Measurements from ENCODE around the gene RASL10A.
"Not testable (repeated sequence)": the region's sequence is repeated elsewhere in the genome, so short reads cannot be mapped to it uniquely, and the experiment has no call there.

Gene RASL10A, protein sequence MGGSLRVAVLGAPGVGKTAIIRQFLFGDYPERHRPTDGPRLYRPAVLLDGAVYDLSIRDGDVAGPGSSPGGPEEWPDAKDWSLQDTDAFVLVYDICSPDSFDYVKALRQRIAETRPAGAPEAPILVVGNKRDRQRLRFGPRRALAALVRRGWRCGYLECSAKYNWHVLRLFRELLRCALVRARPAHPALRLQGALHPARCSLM

DNA sequence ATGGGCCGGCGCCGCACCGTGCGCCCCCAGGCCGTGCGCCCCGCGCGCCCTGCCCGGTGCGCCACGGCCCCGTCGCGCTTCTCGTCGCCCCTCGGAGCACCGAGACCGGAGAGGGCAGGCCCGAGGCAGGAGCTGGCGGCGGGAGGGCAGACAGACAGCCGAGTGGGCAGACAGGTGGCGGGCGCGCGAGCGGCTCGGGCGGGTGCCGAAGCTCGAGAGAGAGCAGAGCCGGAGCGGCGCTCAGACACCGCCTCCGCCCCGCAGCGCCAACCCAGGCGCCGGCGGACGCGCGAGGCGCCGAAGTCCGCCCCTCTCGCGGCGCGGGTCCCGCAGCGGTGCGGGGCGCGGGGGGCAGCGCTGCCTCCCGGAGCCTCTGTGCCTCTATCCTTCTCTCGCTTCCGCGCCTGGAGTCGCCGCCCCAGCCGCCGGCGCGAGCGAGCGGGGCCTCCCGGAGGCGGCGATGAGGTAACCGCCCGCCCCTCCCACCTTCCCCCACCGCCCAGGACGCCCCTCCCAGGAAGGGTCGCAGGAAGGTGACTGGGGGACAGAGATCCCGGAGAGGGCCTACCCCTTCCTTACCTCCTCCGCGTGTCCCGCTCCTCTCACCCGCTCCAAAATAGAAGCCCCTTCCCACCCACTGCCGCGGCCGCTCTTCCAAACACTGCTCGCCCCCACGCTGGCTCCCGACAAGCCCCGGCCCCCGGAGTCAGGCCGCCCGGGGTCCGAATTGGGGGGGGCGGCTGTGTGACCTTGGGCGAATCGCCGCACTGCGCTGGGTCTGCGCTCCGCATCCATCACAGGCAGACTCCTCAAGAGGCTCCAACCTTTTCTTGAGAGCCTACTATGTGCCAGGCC is at the start of gene RASL10A:
RASL10A (minus strand) TSS at position 412 of the 855 bp plus-strand sequence. CDS start 451 bp downstream, outside the sequence.
- no peak for TF ChIP-seq ZNF274 (IDR thresholded peaks at IDR 0.05; ENCODE audit: low read depth, low read length)
- H3K4me3 ChIP-seq (ENCODE audit: low read length) = no peak within 1 kb of the TSS; the same call in 1 of the 2 replicates

DNA sequence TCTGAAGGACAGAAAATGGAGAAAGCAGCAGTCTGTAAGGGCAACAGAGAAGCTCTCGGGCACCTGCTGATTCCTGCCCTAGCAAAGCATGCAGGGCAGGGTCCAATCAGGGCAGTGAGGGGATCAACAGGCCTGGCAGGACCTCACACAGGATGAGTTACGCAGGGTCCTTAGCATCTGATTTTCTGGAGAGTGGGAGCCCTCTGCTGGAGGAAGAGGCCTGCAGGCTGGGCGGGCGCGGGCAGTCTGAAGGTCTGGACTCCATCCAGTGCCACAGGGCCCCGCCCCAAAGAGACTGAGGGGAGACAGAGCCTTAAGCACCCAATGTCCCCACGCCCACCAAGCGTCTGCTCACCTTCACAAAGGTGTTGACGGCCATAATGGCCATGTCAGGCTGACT is 44.0 kb upstream of the RASL10A start:
- TF ChIP-seq ZNF274 (IDR thresholded peaks at IDR 0.05; ENCODE audit: low read depth, low read length) = no peak

DNA sequence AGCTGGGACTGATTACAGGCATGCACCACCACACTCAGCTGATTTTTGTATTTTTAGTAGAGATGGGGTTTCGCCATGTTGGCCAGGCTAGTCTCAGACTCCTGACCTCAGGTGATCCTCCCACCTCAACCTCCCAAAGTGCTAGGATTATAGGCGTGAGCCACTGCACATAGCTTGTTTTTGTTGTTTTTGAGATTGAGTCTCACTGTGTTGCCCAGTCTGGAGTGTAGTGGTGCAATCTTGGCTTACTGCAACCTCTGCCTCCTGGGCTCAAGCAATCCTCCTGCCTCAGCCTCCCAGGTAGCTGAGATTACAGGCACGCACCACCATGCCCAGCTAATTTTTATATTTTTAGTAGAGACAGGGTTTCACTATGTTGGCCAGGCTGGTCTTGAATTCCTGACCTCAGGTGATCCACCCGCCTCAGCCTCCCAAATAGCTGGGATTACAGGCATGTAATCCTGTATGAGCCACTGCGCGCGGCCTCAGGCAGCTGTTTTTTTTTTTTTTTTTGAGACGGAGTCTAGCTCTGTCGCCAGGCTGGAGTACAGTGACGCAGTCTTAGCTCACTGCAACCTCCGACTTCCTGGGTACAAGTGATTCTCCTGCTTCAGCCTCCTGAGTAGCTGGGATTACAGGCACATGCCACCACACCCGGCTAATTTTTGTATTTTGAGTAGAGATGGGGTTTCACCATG is 41.8 kb upstream of the RASL10A start:
- not testable (repeated sequence) for H3K4me3 ChIP-seq (ENCODE audit: low read length)

More for the DNA sequence above, 44.0 kb upstream of the RASL10A start:
- no peak overlapping the region for H3K4me3 ChIP-seq (ENCODE audit: low read length)

DNA sequence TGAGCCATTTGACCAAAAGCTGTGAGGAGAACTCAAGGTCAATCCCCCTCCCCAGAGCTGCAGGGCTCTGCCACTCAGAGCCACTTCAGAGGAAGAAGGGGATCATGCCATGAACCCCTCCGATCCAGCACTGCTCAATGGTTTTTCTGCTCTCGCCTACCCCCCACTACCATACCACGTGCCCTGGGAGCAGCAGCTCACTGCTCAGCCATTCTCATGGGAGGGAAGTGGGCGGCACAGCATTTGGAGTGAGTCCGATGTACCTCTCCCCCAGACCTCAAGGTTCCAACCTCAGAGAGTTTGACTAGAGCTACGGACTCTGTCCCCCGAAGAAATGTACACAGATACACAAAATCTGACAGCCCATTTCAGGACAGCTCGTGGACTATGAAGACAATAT is 38.4 kb upstream of the RASL10A start:
- TF ChIP-seq ZNF274 (IDR thresholded peaks at IDR 0.05; ENCODE audit: low read depth, low read length) = no peak
- H3K4me3 ChIP-seq (ENCODE audit: low read length) = no peak overlapping the region

DNA sequence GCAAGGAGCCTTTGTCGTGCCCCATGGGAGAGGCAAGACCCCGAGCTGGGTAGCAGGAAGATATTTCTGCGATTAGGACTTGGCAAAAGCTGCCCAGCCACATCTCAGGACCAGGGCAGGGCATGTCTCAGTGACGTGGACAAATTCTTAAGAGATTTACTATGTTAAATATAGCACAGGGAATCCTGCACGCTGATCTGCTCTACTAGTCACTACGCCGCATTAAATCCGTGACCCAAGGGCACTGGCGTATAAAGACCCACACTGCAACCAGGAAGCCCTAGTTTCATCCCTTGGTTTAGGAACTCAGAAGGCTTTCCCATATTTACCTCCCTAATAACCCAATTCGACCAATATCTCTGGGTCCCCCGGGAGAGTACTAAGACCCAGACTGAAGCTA is 37.8 kb upstream of the RASL10A start:
- H3K4me3 ChIP-seq (ENCODE audit: low read length) = no peak overlapping the region
- no peak for TF ChIP-seq ZNF274 (IDR thresholded peaks at IDR 0.05; ENCODE audit: low read depth, low read length)

DNA sequence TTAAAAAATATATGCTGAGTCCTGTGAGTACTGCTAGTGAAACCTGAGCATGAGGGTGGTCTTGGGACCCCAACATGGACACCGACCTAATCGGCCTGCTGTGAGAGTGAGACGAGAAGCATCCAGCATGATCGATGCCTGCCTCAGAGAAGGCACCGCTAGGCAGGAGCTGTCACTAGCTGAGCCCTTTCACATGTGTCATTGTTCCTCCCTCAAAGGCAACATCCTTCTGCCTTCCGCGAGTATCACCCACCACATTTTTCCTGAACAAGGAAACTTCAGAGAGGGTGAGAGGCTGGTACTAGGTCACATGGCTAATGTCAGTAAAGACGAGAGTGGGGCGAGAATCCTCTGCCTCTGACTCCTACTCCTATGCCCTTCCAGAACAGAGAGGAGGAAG is 37.3 kb upstream of the RASL10A start:
- no peak overlapping the region for H3K4me3 ChIP-seq (ENCODE audit: low read length)
- no peak for TF ChIP-seq ZNF274 (IDR thresholded peaks at IDR 0.05; ENCODE audit: low read depth, low read length)

DNA sequence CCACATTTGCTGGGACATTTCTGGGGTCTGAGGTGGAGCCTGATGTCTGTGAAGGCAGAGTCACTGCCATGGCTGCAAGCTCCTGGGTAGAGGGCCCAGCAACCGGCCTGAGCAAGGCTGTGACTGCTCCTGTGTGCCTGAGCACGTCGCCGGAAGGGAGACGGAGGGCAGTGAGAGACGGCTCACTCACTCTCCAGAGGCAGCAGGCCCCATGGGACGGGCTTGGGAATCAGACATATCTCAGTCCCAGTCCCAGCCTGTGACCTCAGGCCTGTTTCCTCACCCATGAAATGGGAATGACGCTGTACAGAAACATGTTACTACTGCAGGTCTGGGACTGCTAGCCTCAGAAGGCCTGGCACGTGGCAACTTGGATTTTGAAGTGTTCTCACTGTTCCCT is 36.4 kb upstream of the RASL10A start:
- TF ChIP-seq ZNF274 (IDR thresholded peaks at IDR 0.05; ENCODE audit: low read depth, low read length) = no peak
- H3K4me3 ChIP-seq (ENCODE audit: low read length) = no peak overlapping the region

DNA sequence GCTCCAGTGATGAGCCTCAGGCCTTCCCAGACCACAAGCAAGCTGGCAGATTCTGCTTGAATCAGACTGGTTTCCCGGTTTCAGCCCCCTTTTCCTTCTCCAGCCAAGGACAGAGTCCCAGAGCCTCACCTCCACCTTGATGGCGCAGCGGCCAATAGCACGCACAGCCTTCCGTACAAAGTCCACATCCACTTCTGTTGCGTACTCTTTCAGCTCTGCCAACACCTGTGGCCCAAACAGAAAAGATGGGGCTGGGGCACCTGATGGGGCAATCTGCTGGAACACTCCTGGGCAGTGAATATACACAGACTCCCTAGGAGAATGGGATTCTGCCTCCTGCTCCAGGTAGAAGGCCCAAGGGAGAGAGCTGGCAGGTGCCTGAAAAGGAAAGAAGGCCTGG is 35.5 kb upstream of the RASL10A start:
- no peak for TF ChIP-seq ZNF274 (IDR thresholded peaks at IDR 0.05; ENCODE audit: low read depth, low read length)
- no peak overlapping the region for H3K4me3 ChIP-seq (ENCODE audit: low read length)

DNA sequence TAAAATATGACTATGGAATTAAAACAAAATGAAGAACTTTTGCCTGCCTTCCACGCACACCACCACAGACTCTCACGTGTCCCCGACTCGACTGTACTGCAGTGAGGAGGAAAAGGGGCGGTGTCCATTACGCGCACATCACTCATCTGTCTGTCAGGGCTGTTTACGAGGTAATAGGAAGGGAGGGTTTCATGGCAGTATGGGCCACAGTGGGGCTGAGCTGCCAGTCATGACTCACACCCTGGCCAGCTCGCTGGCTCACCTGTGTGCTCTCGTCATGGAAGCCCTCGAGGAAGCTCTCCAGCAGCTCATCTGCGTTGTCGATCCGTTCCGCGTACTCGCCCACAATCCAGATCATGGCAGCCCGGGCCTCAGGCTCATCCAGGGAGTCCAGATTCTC is 33.5 kb upstream of the RASL10A start:
- no peak for TF ChIP-seq ZNF274 (IDR thresholded peaks at IDR 0.05; ENCODE audit: low read depth, low read length)

DNA sequence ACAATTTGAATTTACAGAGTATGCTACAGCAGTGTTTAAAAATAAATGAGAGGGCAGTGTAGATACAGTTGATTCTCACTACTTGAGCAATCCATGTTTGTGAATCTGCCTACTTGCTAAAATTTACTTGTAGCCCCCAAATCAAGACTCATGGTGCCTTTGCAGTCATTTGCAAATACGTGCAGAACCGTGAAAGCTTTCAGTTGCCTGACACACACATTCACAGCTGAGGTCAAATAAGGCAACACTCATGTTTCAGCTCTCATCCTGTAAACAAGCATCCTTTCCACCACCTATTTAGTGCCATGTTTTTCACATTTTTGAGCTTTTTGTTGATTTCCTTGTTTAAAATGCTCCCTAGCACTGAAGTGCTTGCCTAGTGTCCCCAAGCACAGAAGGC is 32.5 kb upstream of the RASL10A start:
- no peak for TF ChIP-seq ZNF274 (IDR thresholded peaks at IDR 0.05; ENCODE audit: low read depth, low read length)
- H3K4me3 ChIP-seq (ENCODE audit: low read length) = no peak overlapping the region

More for the DNA sequence above, 33.5 kb upstream of the RASL10A start:
- no peak overlapping the region for H3K4me3 ChIP-seq (ENCODE audit: low read length)

DNA sequence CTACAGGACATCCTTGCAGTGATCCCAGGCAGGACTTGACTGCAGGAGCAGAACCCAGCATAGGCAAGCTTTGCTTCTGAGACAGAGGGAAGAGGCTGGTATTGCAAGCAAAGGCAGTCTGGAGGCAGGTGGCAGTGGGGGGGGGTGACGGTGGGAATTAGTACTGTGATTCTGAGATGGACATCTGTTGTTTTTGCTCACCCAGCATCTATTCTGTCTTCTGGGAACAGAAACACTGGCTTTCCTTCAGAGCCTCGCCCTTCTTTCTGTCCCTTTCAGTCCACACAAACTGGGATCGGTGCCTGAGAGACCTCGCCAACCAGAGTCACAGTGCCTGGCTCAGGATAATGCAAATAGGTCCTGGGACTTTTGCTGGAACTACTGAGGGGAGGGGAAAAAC is 31.2 kb upstream of the RASL10A start:
- no peak overlapping the region for H3K4me3 ChIP-seq (ENCODE audit: low read length)
- no peak for TF ChIP-seq ZNF274 (IDR thresholded peaks at IDR 0.05; ENCODE audit: low read depth, low read length)

DNA sequence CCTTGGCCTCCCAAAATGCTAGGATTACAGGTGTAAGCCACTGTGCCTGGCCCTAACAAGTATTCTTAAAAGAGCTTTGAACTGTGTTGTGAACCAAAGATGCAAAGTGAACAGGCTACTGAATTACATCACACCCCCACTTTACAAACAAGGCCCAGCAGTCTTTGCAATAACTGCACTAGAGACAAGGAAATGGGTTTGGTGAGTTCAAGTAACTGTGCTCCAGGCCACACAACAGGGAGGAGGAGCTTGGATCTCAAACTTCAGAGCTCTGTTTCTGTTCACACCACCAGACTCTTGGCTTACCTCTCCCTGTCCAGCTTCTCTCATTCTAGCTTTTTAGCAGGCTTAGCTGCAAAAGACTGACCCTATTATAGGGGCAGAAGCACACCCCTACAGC is 30.4 kb upstream of the RASL10A start:
- no peak overlapping the region for H3K4me3 ChIP-seq (ENCODE audit: low read length)
- TF ChIP-seq ZNF274 (IDR thresholded peaks at IDR 0.05; ENCODE audit: low read depth, low read length) = no peak

DNA sequence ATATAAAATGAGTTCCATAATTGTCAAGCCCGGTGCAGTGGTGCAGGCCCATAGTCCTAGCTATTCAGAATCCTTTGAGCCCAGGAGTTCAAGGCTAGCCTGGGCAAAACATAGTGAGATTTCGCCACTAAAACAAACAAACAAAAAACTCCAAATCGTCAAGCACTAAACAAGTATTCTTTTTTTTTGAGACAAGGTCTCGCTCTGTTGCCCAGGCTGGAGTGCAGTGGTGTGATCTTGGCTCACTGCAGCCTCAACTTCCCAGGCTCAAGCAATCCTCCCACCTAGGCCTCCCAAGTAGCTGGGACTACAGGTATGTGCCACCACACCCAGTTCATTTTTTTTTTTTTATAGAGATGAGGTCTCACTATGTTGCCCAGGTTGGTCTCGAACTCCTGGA is 29.4 kb upstream of the RASL10A start:
- H3K4me3 ChIP-seq (ENCODE audit: low read length) = not testable (repeated sequence)

DNA sequence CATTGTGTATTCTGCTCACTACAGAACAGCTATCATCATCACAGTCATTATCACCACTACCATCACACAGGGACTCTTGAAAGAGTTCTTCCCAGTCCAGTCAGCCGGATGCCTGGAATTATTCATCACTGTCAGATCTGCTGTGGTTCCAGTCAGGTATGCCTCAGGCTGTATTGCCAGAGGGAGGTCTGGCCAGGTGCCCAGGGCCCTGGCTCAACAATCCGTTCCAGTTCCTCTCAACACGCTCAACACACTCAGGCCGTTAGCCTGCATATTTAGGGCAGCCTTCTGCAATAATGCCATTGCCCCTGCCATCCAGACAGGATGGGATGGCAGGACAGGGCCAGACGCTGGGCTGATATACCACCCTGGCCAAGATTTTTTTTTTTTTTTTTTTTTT is 28.6 kb upstream of the RASL10A start:
- H3K4me3 ChIP-seq (ENCODE audit: low read length) = no peak overlapping the region
- TF ChIP-seq ZNF274 (IDR thresholded peaks at IDR 0.05; ENCODE audit: low read depth, low read length) = no peak

DNA sequence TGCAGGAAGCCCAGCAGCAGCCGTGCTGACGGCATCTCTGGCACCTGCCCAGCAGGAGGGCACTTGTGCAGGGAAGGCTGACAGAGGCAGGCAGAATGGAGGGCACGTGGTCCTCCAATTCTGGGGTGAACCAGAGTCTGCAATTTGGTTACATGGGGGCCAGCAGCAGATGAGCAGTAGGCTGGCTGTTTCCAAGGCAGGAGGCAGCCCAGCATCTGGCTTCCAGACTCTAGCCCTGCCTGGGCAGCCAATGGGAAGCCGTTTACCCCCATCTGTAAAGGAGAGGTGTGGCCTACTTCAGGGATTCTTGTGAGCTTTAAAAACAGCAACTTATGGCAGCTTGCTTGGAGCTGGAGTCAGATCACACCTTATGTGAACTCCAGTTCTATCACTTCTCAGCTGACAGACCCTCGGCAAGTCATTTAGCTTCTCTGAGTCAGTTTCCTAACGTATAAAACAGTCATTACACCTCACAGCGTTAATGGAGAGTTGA is 27.9 kb upstream of the RASL10A start:
- no peak for TF ChIP-seq ZNF274 (IDR thresholded peaks at IDR 0.05; ENCODE audit: low read depth, low read length)
- no peak overlapping the region for H3K4me3 ChIP-seq (ENCODE audit: low read length)
